ENCODE data around the gene KLHL1. TPM values are rescaled to one million over a fixed set of nuclear protein-coding genes. Genes with fewer than 3 reads are reported as not detected.

The KLHL1 gene
- polyA plus RNA-seq, 1 of the 3 experiments (the other 2 are of a cell fraction): not detected

DNA sequence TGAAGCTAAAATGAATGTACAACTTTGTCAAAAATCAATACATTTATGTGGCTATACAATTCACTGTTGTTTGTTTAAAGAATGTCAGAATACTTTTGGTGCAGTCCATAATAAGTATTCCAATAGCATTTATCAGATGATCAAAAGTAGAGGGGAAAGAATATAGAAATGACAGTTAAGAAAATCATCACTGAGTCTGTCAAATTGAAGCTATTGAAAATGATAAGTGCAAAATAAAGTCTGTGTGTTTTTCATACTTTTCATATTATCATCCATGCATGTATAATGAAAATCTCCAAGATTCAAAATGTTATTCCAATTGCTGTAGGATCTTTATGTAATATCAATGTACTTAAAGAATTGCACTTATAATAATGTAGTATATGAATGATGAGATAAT lies 93.9 kb downstream of the KLHL1 start:
- H3K4me2 ChIP-seq: no peak overlapping the region
- H3K9ac ChIP-seq: no peak overlapping the region
- no peaks in the 10 kb centered on the region for H4K20me1 ChIP-seq (ENCODE audit: insufficient read depth)
- ChIA-PET POLR2A (no interaction called here), CTCF (interaction anchor here (1.4 kb wide), 1 partner anchor 25 kb away, joined by 3 read pairs; no protein-coding TSS in a partner anchor)
- no peaks in the 10 kb centered on the region for H3K79me2 ChIP-seq (ENCODE audit: insufficient read depth)
- H2AFZ ChIP-seq (ENCODE audit: low read depth): no peak overlapping the region
- DNase-seq: no peak
- H3F3A ChIP-seq (replicated peaks; ENCODE audit: insufficient read depth): no peaks in the 10 kb centered on the region
- H3K9me2 ChIP-seq: no peaks in the 10 kb centered on the region
- H3K36me3 ChIP-seq (replicated peaks in 1 of 2; ENCODE audit: control insufficient read depth in 1 of 2, insufficient read depth in 2 of 2, low read length in 1 of 2): no peaks in the 10 kb centered on the region
- no peaks in the 10 kb centered on the region for H3K27me3 ChIP-seq (ENCODE audit: insufficient read depth)
- no peaks in the 10 kb centered on the region for H3K9me3 ChIP-seq
- no peak overlapping the region for H3K4me3 ChIP-seq (ENCODE audit: low read depth in 2 of 2, low read length in 1 of 2)
- H3K27ac ChIP-seq (ENCODE audit: low read depth in 2 of 2, low read length in 1 of 2): no peak overlapping the region
- no peaks in the 10 kb centered on the region for H3K4me1 ChIP-seq (ENCODE audit: control insufficient read depth in 1 of 2, insufficient read depth in 2 of 2, low read depth in 1 of 2, low read length in 1 of 2)
- TF ChIP-seq MEF2A (IDR thresholded peaks at IDR 0.05; ENCODE audit: borderline replicate concordance, low read depth): no peak
- TF ChIP-seq RFX5 (IDR thresholded peaks at IDR 0.05; ENCODE audit: low read length): no peak
- TF ChIP-seq RCOR1 (IDR thresholded peaks at IDR 0.05; ENCODE audit: low read length): no peak
- no peak for TF ChIP-seq ELF1 (IDR thresholded peaks at IDR 0.05)

DNA sequence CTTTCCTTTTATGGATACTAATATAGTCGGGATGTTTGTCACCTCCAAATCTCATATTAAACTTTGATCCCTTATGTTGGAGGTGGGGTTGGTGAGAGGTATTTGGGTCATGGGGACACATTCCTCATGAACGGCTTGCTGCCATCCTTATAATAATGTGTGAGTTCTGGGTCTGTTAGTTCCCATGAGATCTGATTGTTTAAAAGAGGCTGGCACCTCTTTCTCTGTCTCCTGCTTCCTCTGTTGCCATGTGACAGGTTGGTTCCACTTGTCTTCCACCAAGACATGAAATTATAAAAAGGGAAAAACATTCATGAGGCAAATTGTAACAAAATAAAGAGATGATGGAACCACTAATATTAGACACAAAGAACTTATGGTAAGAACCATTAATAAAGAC lies 108.4 kb downstream of the KLHL1 start:
- Histone ChIP-seq H3K9me3 (no peaks in the 10 kb centered on the region), H3K36me3 (replicated peaks in 1 of 2; ENCODE audit: control insufficient read depth in 1 of 2, insufficient read depth in 2 of 2, low read length in 1 of 2) (no peaks in the 10 kb centered on the region), H3K9ac (no peak overlapping the region), H3K4me1 (ENCODE audit: control insufficient read depth in 1 of 2, insufficient read depth in 2 of 2, low read depth in 1 of 2, low read length in 1 of 2) (no peaks in the 10 kb centered on the region), H3K4me3 (ENCODE audit: low read depth in 2 of 2, low read length in 1 of 2) (no peak overlapping the region), H3K79me2 (ENCODE audit: insufficient read depth) (no peaks in the 10 kb centered on the region), H2AFZ (ENCODE audit: low read depth) (no peak overlapping the region), H4K20me1 (ENCODE audit: insufficient read depth) (no peaks in the 10 kb centered on the region), H3F3A (replicated peaks; ENCODE audit: insufficient read depth) (no peaks in the 10 kb centered on the region), H3K27ac (ENCODE audit: low read depth in 2 of 2, low read length in 1 of 2) (no peak overlapping the region), H3K4me2 (no peak overlapping the region), H3K9me2 (no peaks in the 10 kb centered on the region), H3K27me3 (ENCODE audit: insufficient read depth) (no peaks in the 10 kb centered on the region)
- no peak for DNase-seq
- TF ChIP-seq, protein P1, sequence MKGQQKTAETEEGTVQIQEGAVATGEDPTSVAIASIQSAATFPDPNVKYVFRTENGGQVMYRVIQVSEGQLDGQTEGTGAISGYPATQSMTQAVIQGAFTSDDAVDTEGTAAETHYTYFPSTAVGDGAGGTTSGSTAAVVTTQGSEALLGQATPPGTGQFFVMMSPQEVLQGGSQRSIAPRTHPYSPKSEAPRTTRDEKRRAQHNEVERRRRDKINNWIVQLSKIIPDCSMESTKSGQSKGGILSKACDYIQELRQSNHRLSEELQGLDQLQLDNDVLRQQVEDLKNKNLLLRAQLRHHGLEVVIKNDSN (IDR thresholded peaks at IDR 0.05; ENCODE audit: borderline replicate concordance, low read depth): no peak
- TF ChIP-seq FOSL2 (IDR thresholded peaks at IDR 0.05; ENCODE audit: borderline replicate concordance, low read depth): no peak
- TF ChIP-seq SMC3 (IDR thresholded peaks at IDR 0.05; ENCODE audit: low read depth, low read length): no peak
- TF ChIP-seq NRF1 (IDR thresholded peaks at IDR 0.05; ENCODE audit: low read depth, low read length): no peak
- TF ChIP-seq GABPA (IDR thresholded peaks at IDR 0.05; ENCODE audit: low read depth): no peak
- no peak for TF ChIP-seq JUND (IDR thresholded peaks at IDR 0.05)
- TF ChIP-seq, protein P2, sequence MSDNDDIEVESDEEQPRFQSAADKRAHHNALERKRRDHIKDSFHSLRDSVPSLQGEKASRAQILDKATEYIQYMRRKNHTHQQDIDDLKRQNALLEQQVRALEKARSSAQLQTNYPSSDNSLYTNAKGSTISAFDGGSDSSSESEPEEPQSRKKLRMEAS (IDR thresholded peaks at IDR 0.05; ENCODE audit: low read depth): no peak
- TF ChIP-seq, protein P3, sequence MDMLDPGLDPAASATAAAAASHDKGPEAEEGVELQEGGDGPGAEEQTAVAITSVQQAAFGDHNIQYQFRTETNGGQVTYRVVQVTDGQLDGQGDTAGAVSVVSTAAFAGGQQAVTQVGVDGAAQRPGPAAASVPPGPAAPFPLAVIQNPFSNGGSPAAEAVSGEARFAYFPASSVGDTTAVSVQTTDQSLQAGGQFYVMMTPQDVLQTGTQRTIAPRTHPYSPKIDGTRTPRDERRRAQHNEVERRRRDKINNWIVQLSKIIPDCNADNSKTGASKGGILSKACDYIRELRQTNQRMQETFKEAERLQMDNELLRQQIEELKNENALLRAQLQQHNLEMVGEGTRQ (IDR thresholded peaks at IDR 0.05; ENCODE audit: borderline replicate concordance, low read depth, low read length): no peak
- TF ChIP-seq, protein P4, sequence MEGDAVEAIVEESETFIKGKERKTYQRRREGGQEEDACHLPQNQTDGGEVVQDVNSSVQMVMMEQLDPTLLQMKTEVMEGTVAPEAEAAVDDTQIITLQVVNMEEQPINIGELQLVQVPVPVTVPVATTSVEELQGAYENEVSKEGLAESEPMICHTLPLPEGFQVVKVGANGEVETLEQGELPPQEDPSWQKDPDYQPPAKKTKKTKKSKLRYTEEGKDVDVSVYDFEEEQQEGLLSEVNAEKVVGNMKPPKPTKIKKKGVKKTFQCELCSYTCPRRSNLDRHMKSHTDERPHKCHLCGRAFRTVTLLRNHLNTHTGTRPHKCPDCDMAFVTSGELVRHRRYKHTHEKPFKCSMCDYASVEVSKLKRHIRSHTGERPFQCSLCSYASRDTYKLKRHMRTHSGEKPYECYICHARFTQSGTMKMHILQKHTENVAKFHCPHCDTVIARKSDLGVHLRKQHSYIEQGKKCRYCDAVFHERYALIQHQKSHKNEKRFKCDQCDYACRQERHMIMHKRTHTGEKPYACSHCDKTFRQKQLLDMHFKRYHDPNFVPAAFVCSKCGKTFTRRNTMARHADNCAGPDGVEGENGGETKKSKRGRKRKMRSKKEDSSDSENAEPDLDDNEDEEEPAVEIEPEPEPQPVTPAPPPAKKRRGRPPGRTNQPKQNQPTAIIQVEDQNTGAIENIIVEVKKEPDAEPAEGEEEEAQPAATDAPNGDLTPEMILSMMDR (IDR thresholded peaks at IDR 0.05): no peak
- no peak for TF ChIP-seq TEAD4 (IDR thresholded peaks at IDR 0.05; ENCODE audit: borderline replicate concordance, insufficient read depth)
- no peak for TF ChIP-seq RFX5 (IDR thresholded peaks at IDR 0.05; ENCODE audit: low read length)
- TF ChIP-seq, protein P5, sequence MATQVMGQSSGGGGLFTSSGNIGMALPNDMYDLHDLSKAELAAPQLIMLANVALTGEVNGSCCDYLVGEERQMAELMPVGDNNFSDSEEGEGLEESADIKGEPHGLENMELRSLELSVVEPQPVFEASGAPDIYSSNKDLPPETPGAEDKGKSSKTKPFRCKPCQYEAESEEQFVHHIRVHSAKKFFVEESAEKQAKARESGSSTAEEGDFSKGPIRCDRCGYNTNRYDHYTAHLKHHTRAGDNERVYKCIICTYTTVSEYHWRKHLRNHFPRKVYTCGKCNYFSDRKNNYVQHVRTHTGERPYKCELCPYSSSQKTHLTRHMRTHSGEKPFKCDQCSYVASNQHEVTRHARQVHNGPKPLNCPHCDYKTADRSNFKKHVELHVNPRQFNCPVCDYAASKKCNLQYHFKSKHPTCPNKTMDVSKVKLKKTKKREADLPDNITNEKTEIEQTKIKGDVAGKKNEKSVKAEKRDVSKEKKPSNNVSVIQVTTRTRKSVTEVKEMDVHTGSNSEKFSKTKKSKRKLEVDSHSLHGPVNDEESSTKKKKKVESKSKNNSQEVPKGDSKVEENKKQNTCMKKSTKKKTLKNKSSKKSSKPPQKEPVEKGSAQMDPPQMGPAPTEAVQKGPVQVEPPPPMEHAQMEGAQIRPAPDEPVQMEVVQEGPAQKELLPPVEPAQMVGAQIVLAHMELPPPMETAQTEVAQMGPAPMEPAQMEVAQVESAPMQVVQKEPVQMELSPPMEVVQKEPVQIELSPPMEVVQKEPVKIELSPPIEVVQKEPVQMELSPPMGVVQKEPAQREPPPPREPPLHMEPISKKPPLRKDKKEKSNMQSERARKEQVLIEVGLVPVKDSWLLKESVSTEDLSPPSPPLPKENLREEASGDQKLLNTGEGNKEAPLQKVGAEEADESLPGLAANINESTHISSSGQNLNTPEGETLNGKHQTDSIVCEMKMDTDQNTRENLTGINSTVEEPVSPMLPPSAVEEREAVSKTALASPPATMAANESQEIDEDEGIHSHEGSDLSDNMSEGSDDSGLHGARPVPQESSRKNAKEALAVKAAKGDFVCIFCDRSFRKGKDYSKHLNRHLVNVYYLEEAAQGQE (IDR thresholded peaks at IDR 0.05; ENCODE audit: low read depth, low read length): no peak
- POLR2A ChIA-PET: no interaction called here
- WGBS (ENCODE audit: low lambda C conversion rate): 38% methylated on average over 2 of the region's 2 CpGs
- CTCF ChIA-PET: interaction anchor here (1.2 kb wide), 1 partner anchor 13 kb away, joined by 3 read pairs; no protein-coding TSS in a partner anchor
